K562 (cell line): ENCODE data around the gene PUS10. TPM values are rescaled to one million over a fixed set of nuclear protein-coding genes. Genes with fewer than 3 reads are reported as not detected.

Source experiments
- ATAC-seq: fragments of 200-7000 bp; cut with Tn5 transposase; 3 replicates; pipeline ENCODE4 v1.9.1; 2020; ENCODE audit warnings: moderate library complexity
- BruUV-seq: library from RNA; stranded (reverse); fragments of 400-500 nt; replicated peaks from 2 replicates; lab custom pipeline; 2021; lab: Mats Ljungman, UMichigan
- CTCF ChIA-PET: fragments of 300-600 bp; formaldehyde crosslinking; extraction: SDS; loops from one replicate; lab custom pipeline; 2021; ENCODE audit warnings: low intra/inter-chr PET ratio; lab: Yijun Ruan, JAX
- POLR2A ChIA-PET: fragments of 300-600, 350-650 bp; sonication (Branson Sonifier 250); formaldehyde crosslinking; extraction: SDS; loops from one replicate; lab custom pipeline; 2021; ENCODE audit warnings: antibody characterized with exemption, inconsistent platforms; lab: Yijun Ruan, JAX
- DNase-seq, 4 experiments: peaks; one replicate each; pipeline versions ENCODE4 v3.0.0 to v3.0.0-alpha.2; 2011 to 2018; ENCODE audit warnings: low spot score in 3 of 4, mixed read lengths in 3 of 4; ENCODE audit errors: extremely low read depth in 1 of 4
- FAIRE-seq: peaks from 2 replicates; lab custom pipeline; 2011; peaks lifted over from hg19 to GRCh38; lab: Jason Lieb, UNC
- H2AFZ ChIP-seq: 2 replicates; pipeline ENCODE4 v1.6.0; 2011; ENCODE audit warnings: low read depth, low read length, control low read depth, inconsistent platforms
- H3K27ac ChIP-seq: fragments of 200-600 bp; 3 replicates; pipeline ENCODE4 v1.8.0; 2011; ENCODE audit warnings: low read depth, mild to moderate bottlenecking, control low read depth, inconsistent platforms, low read length, moderate library complexity, mixed read lengths; ENCODE audit errors: extremely low read depth
- H3K27me3 ChIP-seq, 2 experiments: fragments of 300-600 bp in 1 of 2; 2 replicates in 1 of 2; 3 replicates in 1 of 2; pipeline versions ENCODE4 v1.6.0 to v1.8.0; 2011; ENCODE audit warnings: inconsistent platforms in 2 of 2, low read length in 2 of 2, mild to moderate bottlenecking in 1 of 2, mixed read lengths in 1 of 2, moderate library complexity in 1 of 2; ENCODE audit not compliant: control insufficient read depth in 2 of 2, insufficient read depth in 2 of 2
- H3K36me3 ChIP-seq: fragments of 300-600 bp; 3 replicates; pipeline ENCODE4 v1.8.0; 2011; ENCODE audit warnings: mild to moderate bottlenecking, low read length, inconsistent platforms; ENCODE audit not compliant: control insufficient read depth, insufficient read depth
- H3K4me1 ChIP-seq, 2 experiments: fragments of 200-600 bp in 1 of 2; replicated peaks in 1 of 2; 2 replicates in 1 of 2; 3 replicates in 1 of 2; pipeline versions ENCODE4 v1.5.1 to v1.8.0; 2011; ENCODE audit warnings: inconsistent platforms in 2 of 2, low read length in 2 of 2, mild to moderate bottlenecking in 1 of 2, mixed read lengths in 1 of 2, moderate library complexity in 1 of 2; ENCODE audit not compliant: control insufficient read depth in 2 of 2, insufficient read depth in 2 of 2
- H3K4me2 ChIP-seq: 2 replicates; pipeline ENCODE4 v1.6.1; 2011; ENCODE audit warnings: low read length, control low read depth, inconsistent platforms, mixed read lengths; ENCODE audit not compliant: insufficient read depth
- H3K4me3 ChIP-seq: fragments of 200-600 bp; sonication (generic), shearing (Covaris generic); 2 replicates; pipeline ENCODE4 v1.5.1; 2016; ENCODE audit warnings: control low read depth, inconsistent platforms
- H3K79me2 ChIP-seq: fragments of 200-600 bp; 3 replicates; pipeline ENCODE4 v1.8.0; 2011; ENCODE audit warnings: low read length, inconsistent platforms; ENCODE audit not compliant: control insufficient read depth, insufficient read depth
- H3K9ac ChIP-seq, 2 experiments: 2 replicates each; pipeline versions ENCODE4 v1.6.0 to v1.6.1; 2011; ENCODE audit warnings: low read depth in 2 of 2, low read length in 2 of 2, control low read depth in 1 of 2, inconsistent platforms in 1 of 2, mild to moderate bottlenecking in 1 of 2, mixed read lengths in 1 of 2; ENCODE audit not compliant: insufficient read depth in 1 of 2
- H3K9me1 ChIP-seq: one replicate; pipeline ENCODE4 v1.6.0; 2011; ENCODE audit warnings: inconsistent platforms, mild to moderate bottlenecking, low read length, moderate library complexity; ENCODE audit not compliant: control insufficient read depth, insufficient read depth
- H3K9me3 ChIP-seq: replicated peaks from 2 replicates; pipeline ENCODE4 v1.5.1; 2011; ENCODE audit warnings: low read depth, low read length, inconsistent platforms; ENCODE audit not compliant: control insufficient read depth, insufficient read depth
- H4K20me1 ChIP-seq: replicated peaks from 2 replicates; pipeline ENCODE4 v1.6.1; 2011; ENCODE audit warnings: low read length, inconsistent platforms, mixed read lengths; ENCODE audit not compliant: control insufficient read depth, insufficient read depth
- ARHGAP35 ChIP-seq: fragments of 450-650 bp; IDR thresholded peaks from 2 replicates; pipeline ENCODE4 v1.6.1; 2018; ENCODE audit not compliant: partially characterized antibody
- ATF1 ChIP-seq, 2 experiments: fragments of 450-650 bp in 1 of 2; IDR thresholded peaks; 2 replicates each; pipeline ENCODE4 v1.6.1; 2016; ENCODE audit warnings: missing compliant biosample characterization in 1 of 2, missing genetic modification characterization in 1 of 2
- DIDO1 ChIP-seq: fragments of 450-650 bp; IDR thresholded peaks from 2 replicates; pipeline ENCODE4 v1.6.1; 2016; ENCODE audit warnings: low read depth, missing biosample characterization, missing genetic modification characterization
- GATA2 ChIP-seq: sonication (generic); formaldehyde crosslinking; IDR thresholded peaks from 2 replicates; pipeline ENCODE4 v1.4.0; 2020; ENCODE audit warnings: mild to moderate bottlenecking, missing genetic modification reagents
- HDGF ChIP-seq: fragments of 450-650 bp; IDR thresholded peaks from 2 replicates; pipeline ENCODE4 v1.6.1; 2016
- NR2C1 ChIP-seq, 2 experiments: fragments of 450-650 bp; IDR thresholded peaks; 2 replicates each; pipeline ENCODE4 v1.6.1; 2017; ENCODE audit warnings: mild to moderate bottlenecking in 2 of 2, antibody characterized with exemption in 1 of 2, inconsistent platforms in 1 of 2, missing compliant biosample characterization in 1 of 2, missing genetic modification characterization in 1 of 2
- OTX1 ChIP-seq: fragments of 450-650 bp; formaldehyde crosslinking; IDR thresholded peaks from 2 replicates; pipeline ENCODE4 v1.4.0; 2022; ENCODE audit warnings: mild to moderate bottlenecking
- RAD21 ChIP-seq, 2 experiments: fragments of 250-450 bp in 1 of 2; fragments of 450-650 bp in 1 of 2; sonication (Bioruptor Pico) in 1 of 2; formaldehyde crosslinking in 1 of 2; IDR thresholded peaks in 1 of 2; conservative IDR thresholded peaks in 1 of 2; 2 replicates each; pipeline versions ENCODE4 v1.4.0 to v1.8.0; 2020 to 2022; ENCODE audit warnings: mild to moderate bottlenecking in 2 of 2, moderate library complexity in 1 of 2
- SMC3 ChIP-seq: conservative IDR thresholded peaks from 2 replicates; pipeline ENCODE4 v1.6.1; 2011; ENCODE audit warnings: low read depth, low read length, improper control_type of control experiment; ENCODE audit not compliant: insufficient read depth
- SRSF3 ChIP-seq: fragments of 200-400 bp; formaldehyde crosslinking; IDR thresholded peaks from 2 replicates; pipeline ENCODE4 v1.6.1; 2016; ENCODE audit warnings: mild to moderate bottlenecking, low read length, moderate library complexity; ENCODE audit not compliant: insufficient read depth
- TGIF2 ChIP-seq: sonication (generic); formaldehyde crosslinking; IDR thresholded peaks from 2 replicates; pipeline ENCODE4 v1.8.1; 2022; ENCODE audit warnings: mild to moderate bottlenecking, missing genetic modification reagents, moderate library complexity
- U2AF2 ChIP-seq: fragments of 200-400 bp; formaldehyde crosslinking; optimal IDR thresholded peaks from 2 replicates; pipeline ENCODE3; 2017; ENCODE audit warnings: low read depth, mild to moderate bottlenecking, low read length
- ZNF561 ChIP-seq: fragments of 450-650 bp; formaldehyde crosslinking; conservative IDR thresholded peaks from 2 replicates; pipeline ENCODE4 v1.4.0; 2020; ENCODE audit warnings: mild to moderate bottlenecking, moderate library complexity
- ZNF589 ChIP-seq: fragments of 200-800 bp; sonication (Bioruptor generic); IDR thresholded peaks from 2 replicates; pipeline ENCODE4 v1.6.1; 2016; ENCODE audit warnings: low read depth, missing genetic modification characterization, missing compliant biosample characterization
- ZNF830 ChIP-seq: fragments of 250-450 bp; sonication (Bioruptor Pico); IDR thresholded peaks from 2 replicates; pipeline ENCODE4 v1.5.0; 2021; ENCODE audit warnings: mild to moderate bottlenecking
- WGBS: fragments of 100-300 bp; shearing (Covaris generic); methylation state at CpG from one replicate; pipeline ENCODE4 v1.1.6; 2016; ENCODE audit warnings: low coverage, mixed read lengths; ENCODE audit not compliant: insufficient coverage; ENCODE audit errors: missing lambda C conversion rate; 5-methylcytosine and 5-hydroxymethylcytosine counted together
- in situ Hi-C: fragments of 300-500 bp; cut with MboI; formaldehyde crosslinking; loops from 4 replicates; pipeline ENCODE4 v1.15.0; 2018; ENCODE audit warnings: inconsistent platforms, mixed read lengths
- intact Hi-C: fragments of 100-400 bp; cut with micrococcal nuclease; formaldehyde crosslinking; loops from 2 replicates; pipeline ENCODE4 v1.14.2; 2022
- polyA plus RNA-seq, 8 experiments: library from polyadenylated mRNA; depleted of rRNA in 4 of 8; stranded (reverse) in 5 of 8; unstranded in 3 of 8; fragments of >200 nt; fragmentation: Nextera tagmentation in 2 of 8; fragmentation: Illumina TruSeq in 1 of 8; extraction: Ambion mirVana in 2 of 8; extraction: Trizol in 1 of 8; gene quantifications; 2 replicates each; pipeline versions ENCODE4 v1.2.1 to v1.2.3, GENCODE V29; 2011 to 2014; ENCODE audit warnings: inconsistent platforms in 1 of 8, missing spikeins in 1 of 8
- total RNA-seq, 7 experiments: library from RNA; depleted of rRNA in 6 of 7; stranded (reverse); fragments of >200 nt in 6 of 7; fragmentation: Illumina TruSeq in 2 of 7; extraction: Trizol in 2 of 7; gene quantifications; 2 replicates each; pipeline versions ENCODE4 v1.2.1 to v1.2.3, GENCODE V29; 2011 to 2021; ENCODE audit warnings: low replicate concordance in 1 of 7
- TF ChIP-seq, protein P1 (sequence below): sonication (generic); IDR thresholded peaks from 2 replicates; pipeline ENCODE4 v1.6.1; 2016
- TF ChIP-seq, protein P2 (sequence below): fragments of 250-450 bp; sonication (Bioruptor Pico); IDR thresholded peaks from 2 replicates; pipeline ENCODE4 v1.8.0; 2021; ENCODE audit warnings: moderate library complexity, mild to moderate bottlenecking, inconsistent platforms

PUS10 gene
- total and polyA plus RNA-seq, 9 of the 15 experiments (the other 6 are each of a cell fraction or from before 2014, with no cell fraction given), result 5.0 to 10.7 (median 7.6) TPM

DNA sequence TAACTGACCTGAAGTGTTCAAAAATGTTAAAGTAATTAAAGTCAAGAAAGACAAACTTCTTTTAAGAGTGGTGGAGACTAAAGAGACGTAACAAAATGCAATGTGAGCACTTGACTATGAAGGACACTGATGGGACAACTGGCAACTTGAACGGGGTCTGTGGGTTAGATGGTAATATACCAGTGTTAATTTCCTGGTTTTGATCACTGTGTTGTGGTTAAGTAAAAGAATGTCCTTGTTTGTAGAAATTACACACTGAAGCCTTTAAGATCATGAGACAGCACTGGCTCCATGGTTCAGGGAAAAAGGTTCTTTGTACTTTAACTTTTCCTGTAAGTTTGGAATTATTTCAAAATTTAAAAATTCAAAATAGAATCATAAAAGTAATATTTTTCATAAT lies 78.4 kb downstream of the PUS10 start:
- in situ Hi-C loops, result no loop called here
- no peaks in the 10 kb centered on the region for H3K79me2 ChIP-seq
- no TSS peak for BruUV-seq
- no peak overlapping the region for H2AFZ ChIP-seq
- H3K9me3 ChIP-seq, result no peaks in the 10 kb centered on the region
- ChIA-PET POLR2A (no interaction called here), CTCF (no interaction called here)
- H3K4me1 ChIP-seq, result no peaks in the 10 kb centered on the region
- no peak for ATAC-seq
- TF ChIP-seq RAD21 (CRISPR knock-in tag; conservative IDR thresholded peaks at IDR 0.05 in 1 of 2, IDR thresholded peaks at IDR 0.05 in 1 of 2) (no peak), TGIF2 (CRISPR knock-in tag) (no peak), U2AF2 (no peak), GATA2 (no peak), ZNF589 (no peak), HDGF (no peak), SMC3 (no peak), ZNF830 (no peak), SRSF3 (no peak), DIDO1 (tag) (no peak), ATF1 (CRISPR knock-in tag; IDR thresholded peaks at IDR 0.05) (no peak), ATF1 (tag; IDR thresholded peaks at IDR 0.05) (no peak), ZNF561 (CRISPR knock-in tag) (no peak), NR2C1 (IDR thresholded peaks at IDR 0.05) (no peak), NR2C1 (tag; IDR thresholded peaks at IDR 0.05) (no peak), ARHGAP35 (no peak), OTX1 (CRISPR knock-in tag) (no peak)
- TF ChIP-seq, protein P1, sequence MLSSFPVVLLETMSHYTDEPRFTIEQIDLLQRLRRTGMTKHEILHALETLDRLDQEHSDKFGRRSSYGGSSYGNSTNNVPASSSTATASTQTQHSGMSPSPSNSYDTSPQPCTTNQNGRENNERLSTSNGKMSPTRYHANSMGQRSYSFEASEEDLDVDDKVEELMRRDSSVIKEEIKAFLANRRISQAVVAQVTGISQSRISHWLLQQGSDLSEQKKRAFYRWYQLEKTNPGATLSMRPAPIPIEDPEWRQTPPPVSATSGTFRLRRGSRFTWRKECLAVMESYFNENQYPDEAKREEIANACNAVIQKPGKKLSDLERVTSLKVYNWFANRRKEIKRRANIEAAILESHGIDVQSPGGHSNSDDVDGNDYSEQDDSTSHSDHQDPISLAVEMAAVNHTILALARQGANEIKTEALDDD, result no peak
- TF ChIP-seq, protein P2, sequence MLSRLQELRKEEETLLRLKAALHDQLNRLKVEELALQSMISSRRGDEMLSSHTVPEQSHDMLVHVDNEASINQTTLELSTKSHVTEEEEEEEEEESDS (CRISPR knock-in tag), result no peak
- H4K20me1 ChIP-seq, result no peaks in the 10 kb centered on the region
- 53% methylated on average over 2 of the region's 2 CpGs for WGBS
- H3K9me1 ChIP-seq, result no peaks in the 10 kb centered on the region
- H3K4me3 ChIP-seq, result no peak overlapping the region
- no peak overlapping the region for H3K27ac ChIP-seq
- H3K4me2 ChIP-seq, result no peak overlapping the region
- H3K9ac ChIP-seq, result no peak overlapping the region
- DNase-seq, result no peak
- intact Hi-C loops, result no loop called here
- no peaks in the 10 kb centered on the region for H3K27me3 ChIP-seq
- H3K36me3 ChIP-seq, result no peaks in the 10 kb centered on the region; the same call in 2 of the 3 replicates
- no peak for FAIRE-seq
